GM19240 (cell line): ENCODE results near the gene ZNF197.
"Not testable (repeated sequence)": the region's sequence is repeated elsewhere in the genome, so short reads cannot be mapped to it uniquely, and the experiment has no call there.

ENCODE experiments used
- DNase-seq: peaks from one replicate; pipeline ENCODE4 v3.0.0; 2011; ENCODE audit warnings: low spot score; ENCODE audit not compliant: insufficient read length

Gene ZNF197

DNA sequence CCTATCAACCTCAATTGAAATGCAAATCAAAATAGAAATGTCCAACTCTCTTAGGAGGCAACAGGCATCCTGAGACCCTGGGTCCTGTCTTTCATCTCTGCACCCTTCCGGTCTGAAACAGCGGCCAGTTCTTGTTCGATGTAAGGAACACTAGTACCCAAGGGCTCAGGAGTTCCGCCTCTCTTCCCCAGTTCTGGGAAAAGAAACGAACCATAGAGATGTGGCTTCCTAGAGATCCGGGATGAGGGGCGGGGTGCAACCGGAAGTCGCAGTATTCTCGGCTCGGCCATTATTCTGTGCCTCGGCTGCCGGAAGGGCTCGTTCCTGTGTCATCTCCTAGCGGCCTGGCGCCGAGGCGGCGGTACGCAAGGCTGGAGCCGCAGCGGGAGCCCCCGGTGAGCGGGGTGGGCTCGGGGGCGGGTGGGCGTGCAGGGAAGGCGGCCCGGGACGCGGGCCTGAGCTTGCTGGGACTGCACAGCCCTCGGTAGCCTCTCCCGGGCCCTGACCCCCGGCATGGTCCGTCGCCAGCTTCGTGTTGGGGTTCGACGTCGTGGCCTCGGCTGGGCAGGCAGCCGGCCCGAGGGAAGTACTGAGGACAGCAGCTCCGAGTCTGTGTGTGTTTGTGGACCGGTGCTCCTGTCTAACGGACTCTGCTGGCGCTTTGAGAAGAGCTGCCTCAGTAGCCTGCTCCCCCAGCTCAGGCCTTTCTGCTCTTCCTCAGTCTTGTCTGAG is at the start of gene ZNF197:
Gene ZNF197 (plus strand): TSS at position 288 of the 732 bp plus-strand sequence. CDS start 4,119 bp downstream, outside the sequence.
- peak; percentile 51 for DNase-seq

- no peak for DNase-seq
Measured at GRCh38 chr3:44576613-44577012, 48.2 kb upstream of the ZNF197 start.

GRCh38 chr3:44577354-44577952 is 47.4 kb upstream of the ZNF197 start:
- not testable (repeated sequence) for DNase-seq

DNA sequence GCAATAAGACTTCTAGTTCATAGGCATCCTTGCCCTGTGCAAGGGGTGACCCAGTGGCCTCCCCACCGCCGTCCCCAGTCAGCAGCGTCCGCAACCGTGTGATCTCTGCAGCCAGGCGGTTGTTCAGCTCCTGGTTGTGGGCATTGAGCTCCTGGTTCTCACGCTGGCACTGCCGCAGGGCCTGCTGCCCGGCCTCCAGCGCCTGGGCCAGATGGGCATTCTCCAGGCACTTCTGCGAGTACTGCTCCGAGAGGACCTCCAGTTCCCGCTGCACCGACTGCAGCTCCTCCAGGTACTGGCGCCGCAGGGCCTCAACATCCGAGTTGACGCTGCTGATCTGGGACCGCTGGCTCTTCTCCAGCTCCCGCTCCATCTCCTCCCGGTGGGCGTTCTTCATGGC is 46.5 kb upstream of the ZNF197 start:
- DNase-seq = not testable (repeated sequence)

DNA sequence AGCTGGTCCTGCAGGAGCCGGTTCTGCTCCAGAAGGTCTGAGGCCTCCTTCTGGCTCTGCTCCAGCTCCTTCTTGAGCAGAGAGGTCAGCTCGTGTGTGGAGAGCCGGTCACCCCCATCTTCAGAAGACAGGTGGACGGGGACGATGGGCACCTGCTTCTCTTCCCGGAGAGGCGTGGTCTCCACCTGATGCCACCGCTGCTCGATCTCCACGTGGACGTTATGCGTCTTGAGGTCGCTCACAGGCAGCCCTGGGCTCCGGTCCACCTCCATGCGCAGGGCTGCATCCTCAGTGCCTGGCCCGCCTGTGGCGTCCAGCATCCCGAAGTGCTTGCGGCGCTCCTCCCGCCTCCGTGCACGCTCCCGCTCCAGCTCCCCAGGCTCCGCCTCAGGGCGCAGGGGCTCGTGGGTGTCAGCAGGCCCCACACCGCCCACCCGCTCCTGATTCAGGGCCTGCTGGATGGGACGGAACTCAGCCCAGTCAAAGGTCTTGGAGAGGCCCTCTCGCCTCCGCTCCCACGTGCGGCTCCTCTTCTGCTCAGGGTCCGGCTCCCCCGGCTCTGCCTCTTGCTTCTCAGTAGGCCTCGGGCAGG is 45.8 kb upstream of the ZNF197 start:
- DNase-seq = not testable (repeated sequence)

GRCh38 chr3:44579749-44580148 is 45.1 kb upstream of the ZNF197 start:
- DNase-seq = not testable (repeated sequence)

DNA sequence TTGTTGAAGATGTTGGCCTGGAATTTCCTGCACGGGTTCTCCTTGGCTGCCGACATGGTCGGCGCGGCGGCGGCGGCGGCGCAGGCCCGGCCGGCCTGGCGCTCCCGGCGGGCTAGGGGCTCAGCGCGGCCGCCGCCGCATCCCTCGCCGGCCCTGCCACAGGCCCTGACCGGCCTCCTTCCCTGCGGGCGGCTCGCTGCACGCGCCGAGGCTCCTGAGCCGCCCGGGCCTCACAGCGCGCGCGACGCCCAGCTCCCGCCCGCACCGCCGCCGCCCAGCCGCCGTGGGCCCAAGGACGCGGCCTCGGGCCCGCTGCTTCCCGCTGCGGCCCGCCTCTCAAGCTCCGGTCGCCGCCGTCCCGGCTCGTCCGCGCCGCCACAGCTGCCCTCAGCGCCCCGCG is 43.9 kb upstream of the ZNF197 start:
- DNase-seq = not testable (repeated sequence)

- DNase-seq = peak; percentile 59
Measured at GRCh38 chr3:44584646-44585501, 40.0 kb upstream of the ZNF197 start, which contains the start of gene ZNF660. TSS of gene ZNF660 (plus strand) at chr3:44584964. CDS start at chr3:44594194, 9,230 bp downstream.

DNA sequence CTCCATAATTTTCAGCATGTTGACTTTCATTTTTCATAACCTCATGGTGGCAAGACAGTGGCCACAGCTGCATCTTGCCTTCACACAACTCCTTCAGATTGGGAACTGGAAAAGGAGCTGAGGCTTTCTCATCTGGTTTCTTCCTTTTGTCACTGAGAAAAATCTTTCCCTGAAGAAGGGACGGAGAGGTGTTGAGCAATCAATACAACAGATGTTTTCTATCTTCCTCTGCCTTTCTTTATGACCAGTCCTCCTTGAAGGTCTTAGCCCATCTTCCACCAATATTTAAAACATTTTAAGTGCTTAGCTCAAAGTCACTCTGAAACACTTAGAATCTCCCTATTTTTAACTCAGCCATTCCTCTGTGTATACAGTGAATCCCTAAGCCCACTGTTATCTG is 28.2 kb upstream of the ZNF197 start:
- no peak for DNase-seq

DNA sequence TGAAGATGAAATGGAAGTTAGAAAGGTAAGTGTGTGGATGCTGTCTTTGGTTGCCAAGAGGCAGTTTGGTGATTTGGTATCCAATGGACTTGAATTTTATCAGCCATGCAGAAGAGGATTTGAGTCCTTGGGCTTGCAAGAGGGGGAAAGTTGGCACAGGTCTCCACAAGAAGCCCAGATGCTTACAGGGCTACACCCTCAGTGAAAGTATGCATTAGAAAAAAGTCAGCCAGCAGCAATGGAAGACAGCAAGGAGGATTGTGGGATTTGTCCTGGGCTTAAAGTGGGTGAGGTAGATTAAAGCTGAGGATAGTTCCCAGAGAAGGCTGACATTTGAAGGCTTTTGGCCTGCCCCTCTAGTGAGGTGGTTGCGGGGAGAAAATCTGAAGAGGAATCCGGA is 23.1 kb upstream of the ZNF197 start:
- no peak for DNase-seq

DNA sequence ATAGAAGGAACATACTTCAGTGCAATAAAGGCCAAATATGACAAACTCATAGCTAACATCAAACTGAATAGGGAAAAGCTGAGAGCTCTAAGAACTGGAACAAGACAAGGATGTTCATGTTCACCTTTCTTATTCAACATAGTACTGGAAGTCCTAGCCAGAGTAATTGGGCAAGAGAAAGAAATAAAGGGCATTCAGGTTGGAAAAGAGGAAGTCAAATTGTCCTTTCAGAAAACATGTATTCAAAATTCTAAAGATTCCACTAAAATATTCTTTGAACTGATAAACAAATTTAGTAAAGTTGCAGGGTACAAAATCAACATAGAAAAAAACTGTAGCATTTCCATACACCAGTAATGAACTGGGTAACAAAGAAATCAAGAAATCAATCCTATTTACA is 12.2 kb upstream of the ZNF197 start:
- DNase-seq = no peak

GRCh38 chr3:44628716-44629115 is 3.9 kb downstream of the ZNF197 start:
- DNase-seq = no peak

- no peak for DNase-seq
Measured at GRCh38 chr3:44632193-44632592, 7.4 kb downstream of the ZNF197 start.

DNA sequence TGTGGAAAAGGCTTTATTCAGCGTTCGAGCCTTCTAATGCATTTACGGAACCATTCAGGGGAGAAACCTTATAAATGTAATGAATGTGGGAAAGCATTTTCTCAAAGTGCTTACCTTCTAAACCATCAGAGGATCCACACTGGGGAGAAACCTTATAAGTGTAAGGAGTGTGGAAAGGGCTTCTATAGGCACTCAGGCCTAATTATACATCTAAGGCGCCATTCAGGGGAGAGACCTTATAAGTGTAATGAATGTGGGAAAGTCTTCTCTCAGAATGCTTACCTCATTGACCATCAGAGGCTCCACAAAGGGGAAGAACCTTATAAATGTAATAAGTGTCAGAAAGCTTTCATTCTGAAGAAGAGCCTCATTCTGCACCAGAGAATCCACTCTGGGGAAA is 17.5 kb downstream of the ZNF197 start:
- DNase-seq = no peak

GRCh38 chr3:44643024-44643423 is 18.2 kb downstream of the ZNF197 start:
- no peak for DNase-seq

GRCh38 chr3:44647771-44648170 is 22.9 kb downstream of the ZNF197 start:
- DNase-seq = no peak

- DNase-seq = peak; percentile 86
Measured at GRCh38 chr3:44648564-44649229, 23.9 kb downstream of the ZNF197 start, which contains the start of gene ZNF35. TSS of gene ZNF35 (plus strand) at chr3:44648732. CDS start at chr3:44651068, 2,336 bp downstream.

- no peak for DNase-seq
Measured at GRCh38 chr3:44649709-44650108, 24.9 kb downstream of the ZNF197 start.

- no peak for DNase-seq
Measured at GRCh38 chr3:44654039-44654438, 29.2 kb downstream of the ZNF197 start.

GRCh38 chr3:44659015-44659414 is 34.2 kb downstream of the ZNF197 start:
- DNase-seq = no peak

DNA sequence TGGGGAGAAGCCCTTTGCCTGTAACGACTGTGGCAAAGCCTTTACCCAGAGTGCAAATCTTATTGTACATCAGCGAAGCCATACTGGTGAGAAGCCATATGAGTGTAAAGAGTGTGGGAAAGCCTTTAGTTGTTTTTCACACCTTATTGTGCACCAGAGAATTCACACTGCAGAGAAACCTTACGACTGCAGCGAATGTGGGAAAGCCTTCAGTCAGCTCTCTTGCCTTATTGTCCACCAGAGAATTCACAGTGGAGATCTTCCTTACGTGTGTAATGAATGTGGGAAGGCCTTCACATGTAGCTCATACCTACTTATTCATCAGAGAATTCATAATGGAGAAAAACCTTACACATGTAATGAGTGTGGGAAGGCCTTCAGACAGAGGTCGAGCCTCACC is 34.6 kb downstream of the ZNF197 start:
- DNase-seq = no peak
